Activated B cell treated with CpG ODN at 0.5 μM for 24 hours (primary cell): ENCODE data around the gene ILDR2. TPM values are rescaled to one million over a fixed set of nuclear protein-coding genes. Genes with fewer than 3 reads are reported as not detected.

ENCODE experiments used
- ATAC-seq: fragments of 200-7000 bp; cut with Tn5 transposase; one replicate; pipeline ENCODE4 v1.10.0; 2021; ENCODE audit warnings: low read depth, mild to moderate bottlenecking, moderate library complexity
- CTCF ChIA-PET: fragments of 350-600 bp; sonication (Branson Sonifier 250); formaldehyde crosslinking; loops from one replicate; lab custom pipeline; 2021; ENCODE audit warnings: antibody characterized with exemption; lab: Charles Lee
- POLR2A ChIA-PET: fragments of 350-600 bp; sonication (Branson Sonifier 250); formaldehyde crosslinking; loops from one replicate; lab custom pipeline; 2021; ENCODE audit warnings: antibody characterized with exemption; lab: Charles Lee
- DNase-seq: peaks from one replicate; pipeline ENCODE4 v3.0.0; 2022
- H3K27ac Mint-ChIP-seq: one replicate; pipeline ENCODE4 v1.8.0; 2020; ENCODE audit warnings: mixed read lengths
- H3K27me3 Mint-ChIP-seq: one replicate; pipeline ENCODE4 v1.8.0; 2021; ENCODE audit warnings: mixed read lengths
- H3K36me3 Mint-ChIP-seq: one replicate; pipeline ENCODE4 v1.8.0; 2021; ENCODE audit warnings: low read depth, mixed read lengths
- H3K4me1 Mint-ChIP-seq: one replicate; pipeline ENCODE4 v1.8.0; 2021; ENCODE audit warnings: mixed read lengths
- H3K4me3 Mint-ChIP-seq: one replicate; pipeline ENCODE4 v1.8.0; 2020; ENCODE audit warnings: mild to moderate bottlenecking, mixed read lengths
- H3K9me3 Mint-ChIP-seq: one replicate; pipeline ENCODE4 v1.8.0; 2020; ENCODE audit warnings: mixed read lengths
- intact Hi-C: fragments of 100-400 bp; cut with micrococcal nuclease; formaldehyde crosslinking; loops from one replicate; pipeline ENCODE4 v1.15.1; 2024
- total RNA-seq: library from RNA; stranded (reverse); gene quantifications from 2 replicates; pipeline ENCODE4 v1.2.3, GENCODE V29; 2022
- TF ChIP-seq, protein P1 (sequence below): fragments of 200-600 bp; IDR thresholded peaks from one replicate; pipeline ENCODE4 v1.8.0; 2022; ENCODE audit warnings: antibody characterized with exemption, mild to moderate bottlenecking

Gene ILDR2
- total RNA-seq, 1 donor from 2014 or later, result 1.00 TPM

DNA sequence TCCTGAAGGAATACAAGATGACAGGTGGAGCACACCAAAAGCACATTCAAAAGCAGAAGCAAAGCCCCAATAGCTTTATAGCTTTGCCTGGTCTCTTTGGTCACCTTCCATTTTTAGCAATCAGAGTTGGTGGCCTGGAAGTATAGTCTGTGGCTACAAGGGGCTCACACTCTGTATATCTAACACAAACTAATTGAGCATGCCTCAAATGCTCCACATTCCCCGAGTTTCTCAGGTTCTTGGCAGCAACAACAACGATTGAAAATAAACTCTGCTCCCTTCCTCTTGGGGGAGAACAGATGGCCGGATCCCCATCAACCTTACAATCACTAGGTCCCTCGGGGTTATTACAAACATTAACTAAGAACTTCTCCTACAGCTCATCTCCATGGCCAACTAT is 74.4 kb downstream of the ILDR2 start:
- Mint-ChIP-seq H3K4me3 (no peak overlapping the region), H3K4me1 (peaks cover 20% of the 10 kb centered on the region), H3K27me3 (peaks cover 12% of the 10 kb centered on the region), H3K36me3 (no peaks in the 10 kb centered on the region), H3K27ac (no peak overlapping the region), H3K9me3 (peaks cover 6% of the 10 kb centered on the region)
- ATAC-seq, result no peak
- intact Hi-C loops, result no loop called here
- CTCF ChIA-PET, result interaction anchor here (1.0 to 1.3 kb wide), 2 partner anchors 9 to 158 kb away, joined by 5 to 6 read pairs; no protein-coding TSS in a partner anchor
- POLR2A ChIA-PET, result no interaction called here
- no peak for DNase-seq
- TF ChIP-seq, protein P1, sequence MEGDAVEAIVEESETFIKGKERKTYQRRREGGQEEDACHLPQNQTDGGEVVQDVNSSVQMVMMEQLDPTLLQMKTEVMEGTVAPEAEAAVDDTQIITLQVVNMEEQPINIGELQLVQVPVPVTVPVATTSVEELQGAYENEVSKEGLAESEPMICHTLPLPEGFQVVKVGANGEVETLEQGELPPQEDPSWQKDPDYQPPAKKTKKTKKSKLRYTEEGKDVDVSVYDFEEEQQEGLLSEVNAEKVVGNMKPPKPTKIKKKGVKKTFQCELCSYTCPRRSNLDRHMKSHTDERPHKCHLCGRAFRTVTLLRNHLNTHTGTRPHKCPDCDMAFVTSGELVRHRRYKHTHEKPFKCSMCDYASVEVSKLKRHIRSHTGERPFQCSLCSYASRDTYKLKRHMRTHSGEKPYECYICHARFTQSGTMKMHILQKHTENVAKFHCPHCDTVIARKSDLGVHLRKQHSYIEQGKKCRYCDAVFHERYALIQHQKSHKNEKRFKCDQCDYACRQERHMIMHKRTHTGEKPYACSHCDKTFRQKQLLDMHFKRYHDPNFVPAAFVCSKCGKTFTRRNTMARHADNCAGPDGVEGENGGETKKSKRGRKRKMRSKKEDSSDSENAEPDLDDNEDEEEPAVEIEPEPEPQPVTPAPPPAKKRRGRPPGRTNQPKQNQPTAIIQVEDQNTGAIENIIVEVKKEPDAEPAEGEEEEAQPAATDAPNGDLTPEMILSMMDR, result no peak

DNA sequence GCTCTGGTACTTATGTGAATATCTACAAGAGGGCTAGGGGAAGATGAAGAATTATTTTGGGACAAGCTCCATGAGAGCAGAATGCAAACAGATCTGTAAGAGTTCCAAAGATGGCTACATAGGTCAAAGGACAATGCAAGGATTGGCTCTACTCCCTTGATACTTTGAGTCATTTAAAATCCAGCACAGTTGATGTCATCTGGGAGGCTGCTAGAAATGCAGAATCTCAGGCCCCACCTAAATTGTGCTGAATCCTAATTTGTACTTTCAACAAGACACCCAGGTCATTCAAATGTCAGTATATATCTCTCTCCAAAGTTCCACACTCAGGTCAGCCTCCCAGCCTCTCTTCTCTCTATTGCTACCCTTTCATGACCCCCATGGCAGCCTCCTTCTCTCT is 75.6 kb downstream of the ILDR2 start:
- Mint-ChIP-seq H3K4me3 (no peak overlapping the region), H3K9me3 (peaks cover 6% of the 10 kb centered on the region), H3K27ac (no peak overlapping the region), H3K36me3 (no peaks in the 10 kb centered on the region), H3K4me1 (peaks cover 20% of the 10 kb centered on the region), H3K27me3 (peaks cover 18% of the 10 kb centered on the region)
- DNase-seq, result no peak
- POLR2A ChIA-PET, result no interaction called here
- CTCF ChIA-PET, result interaction anchor here (0.9 kb wide), 1 partner anchor 160 kb away, joined by 4 read pairs; no protein-coding TSS in a partner anchor
- ATAC-seq, result no peak
- TF ChIP-seq, protein P1, result no peak
- intact Hi-C loops, result no loop called here

DNA sequence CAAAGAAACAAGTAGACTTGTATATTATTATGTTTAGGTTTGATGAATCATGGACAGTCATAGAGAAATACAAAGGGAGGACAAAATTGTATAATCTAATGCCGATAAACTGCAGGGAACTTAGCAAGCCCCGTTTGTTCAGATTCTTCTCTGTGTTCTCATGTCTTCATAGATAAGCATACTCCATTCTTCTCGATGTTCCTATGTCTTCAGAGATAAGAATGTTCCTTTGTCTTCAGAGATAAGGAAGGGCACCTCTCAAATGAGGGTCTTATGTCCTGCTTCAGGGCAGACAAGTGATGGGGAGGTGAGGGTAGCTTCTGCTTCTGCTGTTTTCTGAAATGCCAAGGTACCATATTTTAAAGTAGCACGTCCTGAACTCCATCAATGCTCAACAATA is 79.6 kb downstream of the ILDR2 start:
- intact Hi-C loops, result no loop called here
- CTCF ChIA-PET, result no interaction called here
- POLR2A ChIA-PET, result no interaction called here
- Mint-ChIP-seq H3K4me1 (no peaks in the 10 kb centered on the region), H3K9me3 (peaks cover 6% of the 10 kb centered on the region), H3K27me3 (peaks cover 21% of the 10 kb centered on the region), H3K27ac (no peak overlapping the region), H3K36me3 (no peaks in the 10 kb centered on the region), H3K4me3 (no peak overlapping the region)
- no peak for DNase-seq
- no peak for ATAC-seq
- TF ChIP-seq, protein P1, result no peak

DNA sequence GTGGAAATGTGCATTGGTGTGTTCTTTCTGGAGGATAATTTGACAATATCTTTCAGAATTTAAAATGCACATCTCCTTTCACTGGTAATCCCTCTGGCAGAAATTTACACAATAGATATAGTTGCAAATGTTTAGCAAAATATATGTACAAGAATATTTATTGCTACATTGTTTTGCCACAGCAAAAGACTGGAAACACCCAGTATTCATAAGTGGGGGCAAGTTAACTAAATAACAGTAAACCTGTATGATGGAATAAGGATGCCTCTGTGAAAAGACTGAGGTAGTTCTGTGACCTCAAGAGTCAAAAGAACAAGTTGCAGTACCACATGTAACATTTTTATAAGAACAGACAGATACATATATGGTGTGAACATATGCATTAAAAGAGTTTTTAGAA is 85.6 kb downstream of the ILDR2 start:
- no peak overlapping the region for H3K27ac Mint-ChIP-seq
- POLR2A ChIA-PET, result no interaction called here
- H3K4me1 Mint-ChIP-seq, result peaks cover 2% of the 10 kb centered on the region

DNA sequence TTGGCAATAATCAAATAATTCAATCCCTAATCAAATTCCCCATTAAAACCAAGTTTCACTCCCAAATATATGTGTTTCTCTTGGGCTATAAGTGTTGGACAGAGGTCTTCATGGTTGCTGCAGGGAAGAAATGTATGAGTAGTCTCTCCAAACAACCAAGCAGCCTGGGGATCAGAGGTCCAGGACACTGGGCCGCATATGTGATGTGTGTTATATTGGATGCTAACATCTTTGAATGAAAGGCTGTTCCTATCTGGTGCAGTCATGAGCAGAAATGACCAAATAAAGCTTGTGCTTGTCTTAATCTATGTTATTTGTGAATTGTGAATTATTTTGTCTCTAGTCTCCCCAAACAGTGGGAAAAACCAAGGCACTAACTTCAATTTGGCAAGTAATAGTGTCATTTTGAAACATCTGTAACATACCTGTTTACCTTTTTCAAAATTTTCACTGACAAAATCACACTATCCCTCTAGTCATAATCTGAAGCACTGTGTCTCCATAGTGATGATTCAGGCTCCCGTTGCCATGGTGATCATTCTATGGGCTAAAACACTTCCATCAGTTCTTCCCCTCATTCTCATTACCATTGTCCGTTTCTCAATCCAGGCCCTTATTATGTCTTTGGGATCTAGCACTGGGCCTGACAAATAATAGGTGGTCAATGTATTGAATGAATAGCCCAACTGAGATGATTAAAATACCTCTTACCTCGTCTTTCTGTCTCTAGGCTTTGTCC is 86.8 kb downstream of the ILDR2 start:
- no peaks in the 10 kb centered on the region for H3K9me3 Mint-ChIP-seq
- DNase-seq (no peak), ATAC-seq (no peak)
- no peaks in the 10 kb centered on the region for H3K36me3 Mint-ChIP-seq
- H3K4me3 Mint-ChIP-seq, result no peak overlapping the region
- TF ChIP-seq, protein P1, result no peak
- peaks cover 28% of the 10 kb centered on the region for H3K27me3 Mint-ChIP-seq
- intact Hi-C loops, result no loop called here
- CTCF ChIA-PET, result no interaction called here
- H3K4me1 Mint-ChIP-seq, result peaks cover 8% of the 10 kb centered on the region
- POLR2A ChIA-PET, result no interaction called here
- no peak overlapping the region for H3K27ac Mint-ChIP-seq

More for the DNA sequence above, 85.6 kb downstream of the ILDR2 start:
- ATAC-seq, result no peak
- H3K36me3 Mint-ChIP-seq, result no peaks in the 10 kb centered on the region
- no peak for DNase-seq
- CTCF ChIA-PET, result no interaction called here
- no peaks in the 10 kb centered on the region for H3K9me3 Mint-ChIP-seq
- intact Hi-C loops, result no loop called here
- peaks cover 22% of the 10 kb centered on the region for H3K27me3 Mint-ChIP-seq
- no peak overlapping the region for H3K4me3 Mint-ChIP-seq
- TF ChIP-seq, protein P1, result no peak
